Measurements from ENCODE around the gene SLC38A2. TPM values are rescaled to one million over a fixed set of nuclear protein-coding genes. Genes with fewer than 3 reads are reported as not detected.
"Not testable (repeated sequence)": the region's sequence is repeated elsewhere in the genome, so short reads cannot be mapped to it uniquely, and the experiment has no call there.

Gene SLC38A2
- total RNA-seq, 1 donor from 2014 or later: 161 TPM

DNA sequence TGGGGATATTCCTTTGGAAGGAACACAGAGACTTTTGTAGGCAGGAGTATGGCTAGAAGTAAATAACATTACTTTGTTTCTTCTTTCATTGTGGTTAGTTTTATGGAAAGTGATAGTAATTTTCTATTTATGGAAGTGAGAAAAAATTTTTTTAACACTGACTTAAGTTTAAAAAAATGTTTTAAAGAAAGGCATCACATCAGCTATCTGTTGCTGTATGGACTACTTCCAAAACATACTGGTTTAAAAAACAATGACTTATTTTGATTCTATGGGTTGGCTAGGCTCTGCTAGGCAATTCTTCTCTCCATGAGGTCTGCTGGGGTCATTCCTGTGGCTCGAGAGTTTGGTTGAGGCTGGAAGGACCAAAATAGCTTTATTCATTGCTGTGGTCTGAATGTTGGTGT lies 31.7 kb upstream of the SLC38A2 start:
- H3K9me3 Mint-ChIP-seq: peaks cover 12% of the 10 kb centered on the region
- H3K36me3 Mint-ChIP-seq (ENCODE audit: low read depth): peaks cover 7% of the 10 kb centered on the region
- DNase-seq (ENCODE audit: low spot score): no peak
- H3K27me3 Mint-ChIP-seq (ENCODE audit: insufficient read depth): no peaks in the 10 kb centered on the region
- H3K27ac Mint-ChIP-seq: no peak overlapping the region
- H3K4me1 Mint-ChIP-seq (ENCODE audit: low read depth): peaks cover 78% of the 10 kb centered on the region
- intact Hi-C loops (cut with micrococcal nuclease): loop anchor here (2.0 kb wide), 1 partner anchor 19 kb away; no protein-coding TSS in a partner anchor
- no peak overlapping the region for H3K4me3 Mint-ChIP-seq

DNA sequence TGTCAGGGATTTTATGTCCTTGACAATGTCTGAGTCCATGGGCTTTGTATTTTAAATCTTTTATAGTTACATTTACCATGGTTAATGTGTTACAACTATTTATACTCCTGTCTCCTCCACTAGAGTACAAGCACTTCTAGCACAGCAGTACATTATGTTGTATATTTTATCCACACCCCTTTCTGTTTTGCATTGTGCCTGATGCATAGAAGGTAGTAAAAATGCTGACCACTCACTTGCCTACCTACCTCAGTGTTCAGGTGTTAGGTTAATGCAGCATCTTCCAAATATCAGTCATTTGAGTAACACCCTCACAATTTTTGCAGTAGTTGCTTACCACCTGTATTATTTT lies 31.1 kb upstream of the SLC38A2 start:
- intact Hi-C loops (cut with micrococcal nuclease): loop anchor here (2.0 kb wide), 1 partner anchor 19 kb away; no protein-coding TSS in a partner anchor
- H3K36me3 Mint-ChIP-seq (ENCODE audit: low read depth): peaks cover 8% of the 10 kb centered on the region
- no peaks in the 10 kb centered on the region for H3K27me3 Mint-ChIP-seq (ENCODE audit: insufficient read depth)
- H3K4me3 Mint-ChIP-seq: no peak overlapping the region
- H3K4me1 Mint-ChIP-seq (ENCODE audit: low read depth): peaks cover 83% of the 10 kb centered on the region
- no peak for DNase-seq (ENCODE audit: low spot score)
- no peak overlapping the region for H3K27ac Mint-ChIP-seq
- peaks cover 12% of the 10 kb centered on the region for H3K9me3 Mint-ChIP-seq

DNA sequence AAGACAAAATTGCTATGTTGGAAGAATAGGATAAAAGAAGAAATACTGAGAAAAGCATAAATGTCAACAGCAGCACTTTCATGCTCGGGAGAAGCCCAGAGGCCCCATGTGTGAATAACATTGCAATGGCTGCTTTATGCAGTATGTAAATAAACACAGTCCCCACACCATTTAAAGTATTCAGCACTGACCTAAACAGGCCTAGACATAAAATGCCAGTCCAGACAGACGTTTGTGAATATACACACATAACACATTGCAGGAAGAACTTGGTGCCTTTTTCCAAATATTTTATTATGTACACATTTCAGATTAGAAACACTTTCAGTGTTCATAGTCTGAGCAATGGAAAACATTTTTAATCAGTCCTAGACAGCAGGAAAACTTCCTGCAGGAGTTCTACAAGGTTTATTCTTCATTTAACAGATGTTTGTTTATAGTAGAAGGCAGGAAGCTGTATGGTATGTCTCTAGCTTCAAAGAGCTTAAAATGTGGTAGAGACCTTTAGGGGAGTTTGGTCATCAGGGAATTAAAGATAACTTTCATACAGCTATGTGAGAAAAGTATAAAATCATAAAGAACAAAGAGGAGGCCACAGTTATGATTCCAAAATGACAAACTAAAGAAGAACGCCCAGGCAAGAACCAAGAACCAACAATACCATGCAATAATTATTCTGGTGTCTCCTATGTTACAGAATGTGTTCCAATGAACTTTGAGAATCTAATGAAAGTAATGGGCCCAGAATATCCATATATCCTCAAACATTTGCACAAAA lies 30.6 kb upstream of the SLC38A2 start:
- Mint-ChIP-seq H3K27me3 (ENCODE audit: insufficient read depth) (no peaks in the 10 kb centered on the region), H3K4me3 (no peak overlapping the region), H3K27ac (peak overlapping the region; percentile 1), H3K4me1 (ENCODE audit: low read depth) (peaks cover 87% of the 10 kb centered on the region), H3K36me3 (ENCODE audit: low read depth) (peaks cover 11% of the 10 kb centered on the region), H3K9me3 (peaks cover 12% of the 10 kb centered on the region)
- DNase-seq (ENCODE audit: low spot score): no peak
- intact Hi-C loops (cut with micrococcal nuclease): no loop called here

DNA sequence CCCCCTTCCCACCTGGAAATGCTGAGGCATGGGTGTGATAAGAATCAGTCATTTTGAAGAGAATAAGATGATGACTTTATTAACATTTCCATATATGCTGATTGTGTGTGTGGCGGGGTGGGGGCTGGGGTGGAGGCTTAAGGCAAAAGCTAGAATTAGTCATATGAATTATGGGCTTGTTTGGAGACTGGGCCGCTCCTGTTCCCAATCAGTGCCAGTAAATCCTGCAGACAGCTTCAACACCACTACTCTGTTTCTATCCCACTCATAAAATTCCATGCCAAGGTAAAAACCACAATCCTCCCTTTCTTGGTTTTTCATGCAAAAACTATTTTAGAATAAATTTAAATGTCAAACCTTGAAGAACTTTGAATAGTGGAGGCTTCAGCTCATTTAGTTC lies 29.9 kb upstream of the SLC38A2 start:
- no peak for DNase-seq (ENCODE audit: low spot score)
- Mint-ChIP-seq H3K9me3 (peaks cover 12% of the 10 kb centered on the region), H3K27me3 (ENCODE audit: insufficient read depth) (no peaks in the 10 kb centered on the region), H3K4me1 (ENCODE audit: low read depth) (peaks cover 81% of the 10 kb centered on the region), H3K27ac (no peak overlapping the region), H3K36me3 (ENCODE audit: low read depth) (peaks cover 10% of the 10 kb centered on the region), H3K4me3 (no peak overlapping the region)
- intact Hi-C loops (cut with micrococcal nuclease): no loop called here

DNA sequence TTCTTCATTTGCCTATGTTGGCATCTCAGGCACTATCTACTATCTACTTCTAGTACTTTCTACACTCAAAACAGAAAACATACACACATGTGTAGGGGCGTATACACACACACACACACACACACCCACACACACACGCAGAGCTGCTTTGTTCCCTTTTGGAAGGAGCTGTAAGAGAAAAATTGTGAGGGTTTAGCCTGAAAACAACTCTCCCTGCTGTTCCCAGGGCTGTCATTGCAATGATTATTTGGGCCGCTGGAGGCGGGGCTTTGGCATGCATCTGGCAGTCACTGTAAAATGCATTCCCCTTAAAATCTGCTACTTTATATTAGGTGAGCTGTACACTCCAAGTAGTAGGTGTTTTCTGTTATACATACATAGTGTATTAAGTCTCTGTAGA lies 29.1 kb upstream of the SLC38A2 start:
- Mint-ChIP-seq H3K36me3 (ENCODE audit: low read depth) (peaks cover 11% of the 10 kb centered on the region), H3K27ac (no peak overlapping the region), H3K9me3 (peaks cover 12% of the 10 kb centered on the region), H3K4me3 (no peak overlapping the region), H3K27me3 (ENCODE audit: insufficient read depth) (no peaks in the 10 kb centered on the region), H3K4me1 (ENCODE audit: low read depth) (peaks cover 73% of the 10 kb centered on the region)
- DNase-seq (ENCODE audit: low spot score): no peak
- intact Hi-C loops (cut with micrococcal nuclease): no loop called here

DNA sequence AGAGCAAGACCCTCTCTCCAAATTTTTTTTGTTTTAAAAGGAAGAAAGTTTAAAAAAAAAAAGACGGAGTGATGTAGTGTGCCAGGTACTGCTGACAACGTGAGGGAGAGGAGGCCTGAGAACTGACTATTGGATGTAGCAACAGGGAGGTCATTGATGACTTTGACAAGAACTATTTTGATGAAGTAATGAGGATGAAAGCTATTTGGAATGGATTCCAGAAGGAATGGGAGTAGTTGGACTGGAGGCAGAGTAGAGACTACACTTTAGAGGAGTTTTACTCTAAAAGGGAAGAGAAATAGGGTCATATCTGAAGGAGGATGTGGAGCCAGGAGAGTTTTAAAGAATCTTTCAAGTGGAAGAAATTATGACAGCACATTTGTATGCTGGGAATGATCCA lies 27.8 kb upstream of the SLC38A2 start:
- no peak for DNase-seq (ENCODE audit: low spot score)
- Mint-ChIP-seq H3K27me3 (ENCODE audit: insufficient read depth) (no peaks in the 10 kb centered on the region), H3K27ac (no peak overlapping the region), H3K4me3 (no peak overlapping the region), H3K4me1 (ENCODE audit: low read depth) (peaks cover 63% of the 10 kb centered on the region), H3K9me3 (peaks cover 9% of the 10 kb centered on the region), H3K36me3 (ENCODE audit: low read depth) (peaks cover 9% of the 10 kb centered on the region)
- intact Hi-C loops (cut with micrococcal nuclease): no loop called here

DNA sequence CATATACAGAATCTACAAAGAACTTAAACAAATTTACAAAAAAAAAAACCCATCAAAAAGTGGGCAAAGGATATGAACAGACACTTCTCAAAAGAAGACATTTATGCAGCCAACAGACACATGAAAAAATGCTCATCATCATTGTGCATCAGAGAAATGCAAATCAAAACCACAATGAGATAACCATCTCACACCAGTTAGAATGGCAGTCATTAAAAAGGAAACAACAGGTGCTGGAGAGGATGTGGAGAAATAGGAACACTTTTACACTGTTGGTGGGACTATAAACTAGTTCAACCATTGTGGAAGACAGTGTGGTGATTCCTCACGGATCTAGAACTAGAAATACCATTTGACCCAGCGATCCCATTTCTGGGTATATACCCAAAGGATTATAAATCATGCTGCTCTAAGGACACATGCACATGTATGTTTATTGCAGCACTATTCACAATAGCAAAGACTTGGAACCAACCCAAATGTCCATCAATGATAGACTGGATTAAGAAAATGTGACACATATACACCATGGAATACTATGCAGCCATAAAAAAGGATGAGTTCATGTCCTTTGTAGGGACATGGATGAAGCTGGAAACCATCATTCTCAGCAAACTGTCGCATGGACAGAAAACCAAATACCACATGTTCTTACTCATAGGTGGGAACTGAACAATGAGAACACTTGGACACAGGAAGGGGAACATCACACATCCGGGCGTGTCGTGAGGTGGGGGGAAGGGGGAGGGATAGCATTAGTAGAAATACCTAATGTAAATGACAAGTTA lies 27.1 kb upstream of the SLC38A2 start:
- H3K9me3 Mint-ChIP-seq; DNase-seq (ENCODE audit: low spot score); H3K27me3 Mint-ChIP-seq (ENCODE audit: insufficient read depth); H3K36me3 Mint-ChIP-seq (ENCODE audit: low read depth); intact Hi-C loops (cut with micrococcal nuclease): not testable (repeated sequence)
- Mint-ChIP-seq H3K4me3 (peak overlapping the region; percentile 1), H3K27ac (peak overlapping the region; percentile 41), H3K4me1 (ENCODE audit: low read depth) (peaks cover 57% of the 10 kb centered on the region)

DNA sequence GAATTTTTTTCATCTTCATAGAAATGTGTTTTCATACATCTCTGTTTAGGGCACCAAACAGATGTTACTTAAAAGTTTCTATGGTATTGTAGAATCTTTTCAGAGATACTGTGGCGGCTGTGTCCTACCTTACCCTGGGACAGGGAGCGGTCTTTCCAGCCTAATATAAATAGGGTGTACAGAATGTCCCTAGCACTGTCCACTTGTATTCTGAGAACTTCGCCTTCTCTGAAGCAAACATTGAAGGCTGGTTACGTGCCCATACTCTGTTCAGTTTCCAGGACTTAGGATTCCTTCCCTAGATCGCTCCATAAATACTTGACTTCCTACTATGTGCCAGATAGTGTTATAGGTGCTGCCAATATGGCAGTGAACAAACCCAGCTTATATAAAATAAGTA lies 24.3 kb upstream of the SLC38A2 start:
- no peak for DNase-seq (ENCODE audit: low spot score)
- Mint-ChIP-seq H3K27me3 (ENCODE audit: insufficient read depth) (no peaks in the 10 kb centered on the region), H3K4me3 (no peak overlapping the region), H3K27ac (no peak overlapping the region), H3K36me3 (ENCODE audit: low read depth) (peaks cover 16% of the 10 kb centered on the region), H3K4me1 (ENCODE audit: low read depth) (peaks cover 51% of the 10 kb centered on the region), H3K9me3 (peaks cover 8% of the 10 kb centered on the region)
- intact Hi-C loops (cut with micrococcal nuclease): no loop called here

DNA sequence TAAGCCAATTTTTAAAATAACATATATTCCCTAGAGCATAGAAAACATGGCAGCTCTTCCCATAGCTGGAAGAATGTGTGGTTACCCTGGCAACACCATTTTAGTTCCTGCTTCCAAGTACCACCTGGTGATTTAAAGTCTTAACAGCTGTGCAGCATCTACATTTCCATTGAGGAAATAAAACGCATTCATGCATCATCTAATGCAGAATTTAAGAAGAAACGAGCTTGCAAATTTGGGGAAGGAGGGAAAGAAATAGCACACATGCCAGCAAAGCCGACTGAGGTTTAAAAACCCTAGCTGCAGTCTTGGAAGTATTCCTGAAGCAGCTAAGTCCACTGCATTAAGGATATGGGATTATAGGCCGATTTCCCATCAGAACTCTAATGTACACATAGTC lies 22.8 kb upstream of the SLC38A2 start:
- no peaks in the 10 kb centered on the region for H3K27me3 Mint-ChIP-seq (ENCODE audit: insufficient read depth)
- peaks cover 23% of the 10 kb centered on the region for H3K36me3 Mint-ChIP-seq (ENCODE audit: low read depth)
- H3K27ac Mint-ChIP-seq: no peak overlapping the region
- no peak for DNase-seq (ENCODE audit: low spot score)
- no peak overlapping the region for H3K4me3 Mint-ChIP-seq
- H3K9me3 Mint-ChIP-seq: peaks cover 2% of the 10 kb centered on the region
- intact Hi-C loops (cut with micrococcal nuclease): no loop called here
- H3K4me1 Mint-ChIP-seq (ENCODE audit: low read depth): peaks cover 53% of the 10 kb centered on the region

DNA sequence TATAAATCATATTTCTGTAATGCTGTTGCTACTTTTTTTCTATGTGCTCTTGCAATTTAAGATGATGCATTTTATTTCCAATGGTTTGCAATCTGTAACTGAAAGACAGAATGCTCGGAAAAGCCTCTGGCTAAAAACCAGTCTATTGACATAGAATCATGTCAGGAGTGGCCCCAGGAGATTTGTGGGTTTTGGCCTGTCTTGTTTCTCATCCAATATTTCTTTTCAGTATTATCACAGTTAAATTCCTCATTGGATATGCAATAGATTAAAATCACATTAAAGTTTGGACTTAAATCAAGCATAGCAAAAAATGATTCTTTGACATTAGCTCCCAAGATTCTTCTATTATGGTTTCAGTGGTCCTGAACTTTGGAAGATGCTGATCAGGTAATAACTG lies 19.1 kb upstream of the SLC38A2 start:
- no peak overlapping the region for H3K27ac Mint-ChIP-seq
- peaks cover 70% of the 10 kb centered on the region for H3K4me1 Mint-ChIP-seq (ENCODE audit: low read depth)
- H3K36me3 Mint-ChIP-seq (ENCODE audit: low read depth): peaks cover 26% of the 10 kb centered on the region
- DNase-seq (ENCODE audit: low spot score): no peak
- no peaks in the 10 kb centered on the region for H3K27me3 Mint-ChIP-seq (ENCODE audit: insufficient read depth)
- no peak overlapping the region for H3K4me3 Mint-ChIP-seq
- intact Hi-C loops (cut with micrococcal nuclease): no loop called here
- no peaks in the 10 kb centered on the region for H3K9me3 Mint-ChIP-seq

DNA sequence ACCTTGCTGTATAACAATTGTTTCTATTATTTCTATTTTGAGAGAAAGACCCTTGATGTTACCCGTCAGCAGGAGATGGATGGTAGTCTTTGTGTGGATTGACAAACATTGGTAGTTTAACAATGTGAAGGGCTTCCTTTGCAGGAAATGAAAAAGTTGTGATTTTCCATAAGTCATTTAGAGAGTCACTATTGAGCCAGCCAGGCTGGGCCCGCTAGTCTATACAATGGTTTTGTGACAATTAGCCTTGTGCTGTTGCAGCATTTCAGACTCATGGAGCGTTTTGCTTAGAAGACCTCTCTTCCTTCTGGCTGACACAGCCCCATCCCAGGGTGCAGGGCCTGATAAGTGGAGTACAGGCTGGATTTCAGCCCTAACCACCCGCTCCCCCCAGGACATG lies 18.3 kb upstream of the SLC38A2 start:
- intact Hi-C loops (cut with micrococcal nuclease): no loop called here
- DNase-seq (ENCODE audit: low spot score): no peak
- Mint-ChIP-seq H3K36me3 (ENCODE audit: low read depth) (peaks cover 24% of the 10 kb centered on the region), H3K27me3 (ENCODE audit: insufficient read depth) (no peaks in the 10 kb centered on the region), H3K9me3 (no peaks in the 10 kb centered on the region), H3K4me3 (no peak overlapping the region), H3K27ac (peak overlapping the region; percentile 67), H3K4me1 (ENCODE audit: low read depth) (peaks cover 72% of the 10 kb centered on the region)

DNA sequence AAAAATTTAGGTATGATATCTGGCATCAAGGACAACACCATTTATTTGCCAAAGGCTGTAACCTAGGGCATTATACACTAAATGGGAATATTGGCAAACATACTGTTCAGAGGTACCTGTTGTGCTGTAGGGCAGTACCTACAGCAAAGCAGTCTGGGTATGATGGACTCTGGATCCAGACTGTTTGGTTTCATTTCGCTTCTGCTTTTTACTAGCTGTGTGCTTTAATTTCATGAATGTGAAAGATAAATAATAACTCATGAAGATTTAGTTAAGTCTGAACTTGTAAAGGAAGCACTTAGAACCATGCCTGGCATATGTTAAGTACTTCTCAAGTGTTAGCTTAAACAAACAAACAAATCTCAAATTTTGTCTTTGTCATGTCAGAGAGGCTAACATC lies 17.7 kb upstream of the SLC38A2 start:
- H3K4me3 Mint-ChIP-seq: no peak overlapping the region
- no peak for DNase-seq (ENCODE audit: low spot score)
- peaks cover 22% of the 10 kb centered on the region for H3K36me3 Mint-ChIP-seq (ENCODE audit: low read depth)
- no peaks in the 10 kb centered on the region for H3K9me3 Mint-ChIP-seq
- peaks cover 77% of the 10 kb centered on the region for H3K4me1 Mint-ChIP-seq (ENCODE audit: low read depth)
- intact Hi-C loops (cut with micrococcal nuclease): no loop called here
- H3K27me3 Mint-ChIP-seq (ENCODE audit: insufficient read depth): no peaks in the 10 kb centered on the region
- H3K27ac Mint-ChIP-seq: peak overlapping the region; percentile 67

DNA sequence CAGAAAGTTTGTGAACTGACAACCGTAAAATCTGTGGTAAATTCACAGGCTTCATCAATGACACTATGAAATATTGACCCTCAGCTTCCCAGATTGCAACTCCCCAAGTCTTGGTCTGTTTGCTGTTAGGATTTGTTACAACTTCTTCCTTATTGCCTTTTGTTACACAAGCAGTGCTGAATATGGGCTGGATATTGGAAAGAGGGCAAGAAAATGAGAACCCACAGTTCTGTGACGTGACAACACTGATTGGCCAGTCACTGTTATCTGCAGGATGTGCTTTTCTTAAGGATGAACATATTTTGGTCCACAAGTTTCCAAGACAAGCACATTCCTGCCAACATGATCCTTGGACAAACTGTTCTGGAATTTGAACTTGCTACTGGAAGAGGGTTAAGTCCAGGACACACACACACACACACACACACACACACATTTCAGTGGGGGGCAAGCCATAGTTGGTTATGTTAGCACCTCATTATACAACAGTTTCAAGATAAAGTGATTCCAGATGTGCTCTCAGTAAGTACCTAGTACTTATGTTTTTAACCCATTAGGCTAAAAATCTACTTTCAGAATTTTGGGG lies 16.6 kb upstream of the SLC38A2 start:
- H3K4me3 Mint-ChIP-seq: no peak overlapping the region
- intact Hi-C loops (cut with micrococcal nuclease): loop anchor here (10.0 kb wide), 2 partner anchors 406 to 1006 kb away; no protein-coding TSS in a partner anchor
- H3K4me1 Mint-ChIP-seq (ENCODE audit: low read depth): peaks cover 84% of the 10 kb centered on the region

More for the DNA sequence above, 16.6 kb upstream of the SLC38A2 start:
- no peaks in the 10 kb centered on the region for H3K9me3 Mint-ChIP-seq
- H3K27me3 Mint-ChIP-seq (ENCODE audit: insufficient read depth): no peaks in the 10 kb centered on the region
- H3K36me3 Mint-ChIP-seq (ENCODE audit: low read depth): peaks cover 20% of the 10 kb centered on the region
- peak overlapping the region; percentile 52 for H3K27ac Mint-ChIP-seq
- DNase-seq (ENCODE audit: low spot score): no peak

Measured in activated T-helper 1 cell treated with anti-CD3 and anti-CD28 coated beads, Interleukin-12 subunit alpha, Interleukin-12 subunit beta, Interleukin-2, Interleukin-4 antibody, amounts not matched to agents 30 ng/mL and 10 ng/mL and 1 ng/mL, durations not matched to agents 14 hours and 24 hours and 36 hours (primary cell).